Immature natural killer cell (primary cell): ENCODE data around the gene TMEM167A. TPM values are rescaled to one million over a fixed set of nuclear protein-coding genes. Genes with fewer than 3 reads are reported as not detected.
A peak's percentile ranks its signal among the peaks of the same experiment; 100 is the strongest.
"Not testable (repeated sequence)": the region's sequence is repeated elsewhere in the genome, so short reads cannot be mapped to it uniquely, and the experiment has no call there.

ENCODE experiments used
- DNase-seq, 3 donors: peaks; one replicate each; pipeline ENCODE4 v3.0.0; 2022; ENCODE audit warnings: mixed read lengths in 1 of 3
- H3K27ac Mint-ChIP-seq, 6 donors: one replicate each; pipeline ENCODE4 v1.8.0; 2020; ENCODE audit warnings: mixed read lengths in 6 of 6, mild to moderate bottlenecking in 5 of 6, inconsistent platforms in 4 of 6, moderate library complexity in 3 of 6
- H3K27me3 Mint-ChIP-seq, 3 donors: one replicate each; pipeline ENCODE4 v1.8.0; 2020 to 2021; ENCODE audit warnings: low read depth in 3 of 3, mild to moderate bottlenecking in 3 of 3, mixed read lengths in 3 of 3, moderate library complexity in 3 of 3, inconsistent platforms in 1 of 3
- H3K36me3 Mint-ChIP-seq, 3 donors: one replicate each; pipeline ENCODE4 v1.8.0; 2020; ENCODE audit warnings: mixed read lengths in 3 of 3, inconsistent platforms in 2 of 3, mild to moderate bottlenecking in 2 of 3
- H3K4me1 Mint-ChIP-seq, 2 donors: one replicate each; pipeline ENCODE4 v1.8.0; 2020; ENCODE audit warnings: inconsistent platforms in 2 of 2, mild to moderate bottlenecking in 2 of 2, mixed read lengths in 2 of 2, moderate library complexity in 1 of 2
- H3K4me3 Mint-ChIP-seq, 5 donors: one replicate each; pipeline ENCODE4 v1.8.0; 2020; ENCODE audit warnings: mild to moderate bottlenecking in 5 of 5, mixed read lengths in 5 of 5, inconsistent platforms in 3 of 5, moderate library complexity in 3 of 5
- H3K9me3 Mint-ChIP-seq, 6 donors: one replicate each; pipeline ENCODE4 v1.8.0; 2020; ENCODE audit warnings: mild to moderate bottlenecking in 6 of 6, mixed read lengths in 6 of 6, inconsistent platforms in 4 of 6, moderate library complexity in 3 of 6
- polyA plus RNA-seq, 3 donors: library from polyadenylated mRNA; unstranded; fragments of 300-500 nt; fragmentation: Illumina TruSeq; gene quantifications; one replicate each; pipeline ENCODE4 v1.2.3, GENCODE V29; 2021

Gene TMEM167A
- polyA plus RNA-seq, 3 donors from 2014 or later: 55.9 to 99.1 (median 67.2) TPM

- peaks cover 0 to 1% (median 0%) of the 10 kb centered on the region in 3 donors for H3K27me3 Mint-ChIP-seq
- DNase-seq: no peak
- H3K27ac Mint-ChIP-seq: peak overlapping the region in 4 of 6 donors; percentile 12 to 67 (median 32)
- H3K36me3 Mint-ChIP-seq: peaks cover 0 to 5% (median 0%) of the 10 kb centered on the region in 3 donors
- H3K9me3 Mint-ChIP-seq: no peaks in the 10 kb centered on the region
- H3K4me3 Mint-ChIP-seq: peak overlapping the region in 4 of 5 donors; percentile 3 to 30 (median 10)
- peaks cover 73 to 93% of the 10 kb centered on the region in 2 donors for H3K4me1 Mint-ChIP-seq
Observed at GRCh38 chr5:83071286-83072051, 5.7 kb downstream of the TMEM167A start.

GRCh38 chr5:83069096-83069799, 7.9 kb downstream of the TMEM167A start:
- Mint-ChIP-seq H3K9me3 (no peaks in the 10 kb centered on the region), H3K4me3 (no peak overlapping the region), H3K27ac (no peak overlapping the region), H3K4me1 (peaks cover 64 to 90% of the 10 kb centered on the region in 2 donors), H3K27me3 (peaks cover 0 to 1% (median 0%) of the 10 kb centered on the region in 3 donors), H3K36me3 (peaks cover 0 to 5% (median 3%) of the 10 kb centered on the region in 3 donors)
- no peak for DNase-seq

GRCh38 chr5:83067377-83067776, 9.8 kb downstream of the TMEM167A start:
- peaks cover 48 to 80% of the 10 kb centered on the region in 2 donors for H3K4me1 Mint-ChIP-seq
- H3K36me3 Mint-ChIP-seq, H3K9me3 Mint-ChIP-seq: not testable (repeated sequence)

GRCh38 chr5:83066548-83067110, 10.6 kb downstream of the TMEM167A start:
- Mint-ChIP-seq H3K4me1 (peaks cover 41 to 73% of the 10 kb centered on the region in 2 donors), H3K36me3 (peaks cover 0 to 4% (median 1%) of the 10 kb centered on the region in 3 donors), H3K27me3 (no peaks in the 10 kb centered on the region), H3K4me3 (no peak overlapping the region), H3K27ac (peak overlapping the region in 1 of 6 donors; percentile 51), H3K9me3 (no peaks in the 10 kb centered on the region)
- DNase-seq: no peak

More at GRCh38 chr5:83067377-83067776, 9.8 kb downstream of the TMEM167A start:
- DNase-seq, H3K4me3 Mint-ChIP-seq, H3K27me3 Mint-ChIP-seq, H3K27ac Mint-ChIP-seq: not testable (repeated sequence)

GRCh38 chr5:83059341-83059740, 17.9 kb downstream of the TMEM167A start:
- Mint-ChIP-seq H3K36me3 (peaks cover 4 to 11% (median 9%) of the 10 kb centered on the region in 3 donors), H3K4me1 (peaks cover 31 to 56% of the 10 kb centered on the region in 2 donors), H3K27ac (peak overlapping the region in 4 of 6 donors; percentile 27 to 59 (median 54)), H3K9me3 (no peaks in the 10 kb centered on the region), H3K4me3 (peak overlapping the region in 3 of 5 donors; percentile 11 to 46 (median 17)), H3K27me3 (no peaks in the 10 kb centered on the region)
- DNase-seq: no peak

- Mint-ChIP-seq H3K27ac (peak overlapping the region in 5 of 6 donors; percentile 27 to 77 (median 56)), H3K4me3 (peak overlapping the region in 2 of 5 donors; percentile 17 to 41), H3K4me1 (peaks cover 28 to 52% of the 10 kb centered on the region in 2 donors), H3K27me3 (no peaks in the 10 kb centered on the region), H3K9me3 (no peaks in the 10 kb centered on the region), H3K36me3 (peaks cover 4 to 17% (median 10%) of the 10 kb centered on the region in 3 donors)
- DNase-seq: no peak
Observed at GRCh38 chr5:83058726-83059125, 18.5 kb downstream of the TMEM167A start.

- no peak overlapping the region for H3K4me3 Mint-ChIP-seq
- peaks cover 28 to 46% of the 10 kb centered on the region in 2 donors for H3K4me1 Mint-ChIP-seq
- no peak for DNase-seq
- H3K27me3 Mint-ChIP-seq: no peaks in the 10 kb centered on the region
- H3K9me3 Mint-ChIP-seq: no peaks in the 10 kb centered on the region
- peaks cover 4 to 17% (median 11%) of the 10 kb centered on the region in 3 donors for H3K36me3 Mint-ChIP-seq
- H3K27ac Mint-ChIP-seq: no peak overlapping the region
Observed at GRCh38 chr5:83055166-83055565, 22.0 kb downstream of the TMEM167A start.

- H3K4me3 Mint-ChIP-seq: no peak overlapping the region
- DNase-seq: no peak
- peaks cover 1 to 16% (median 14%) of the 10 kb centered on the region in 3 donors for H3K36me3 Mint-ChIP-seq
- peaks cover 1 to 9% of the 10 kb centered on the region in 2 donors for H3K4me1 Mint-ChIP-seq
- H3K27ac Mint-ChIP-seq: peak overlapping the region in 1 of 6 donors; percentile 48
- H3K27me3 Mint-ChIP-seq: no peaks in the 10 kb centered on the region
- H3K9me3 Mint-ChIP-seq: no peaks in the 10 kb centered on the region
Observed at GRCh38 chr5:83050723-83051340, 26.4 kb downstream of the TMEM167A start.

- peaks cover 0 to 16% (median 12%) of the 10 kb centered on the region in 3 donors for H3K36me3 Mint-ChIP-seq
- H3K27ac Mint-ChIP-seq: no peak overlapping the region
- DNase-seq: no peak
- H3K4me1 Mint-ChIP-seq: no peaks in the 10 kb centered on the region
- H3K9me3 Mint-ChIP-seq: no peaks in the 10 kb centered on the region
- H3K4me3 Mint-ChIP-seq: no peak overlapping the region
- H3K27me3 Mint-ChIP-seq: no peaks in the 10 kb centered on the region
Observed at GRCh38 chr5:83049370-83049885, 27.8 kb downstream of the TMEM167A start.

GRCh38 chr5:83048811-83049210, 28.4 kb downstream of the TMEM167A start:
- Mint-ChIP-seq H3K27ac (no peak overlapping the region), H3K4me3 (no peak overlapping the region)

GRCh38 chr5:83048277-83048676, 28.9 kb downstream of the TMEM167A start:
- peaks cover 0 to 2% (median 0%) of the 10 kb centered on the region in 6 donors for H3K9me3 Mint-ChIP-seq
- peaks cover 0 to 17% (median 13%) of the 10 kb centered on the region in 3 donors for H3K36me3 Mint-ChIP-seq
- no peak overlapping the region for H3K27ac Mint-ChIP-seq
- H3K27me3 Mint-ChIP-seq: no peaks in the 10 kb centered on the region
- no peak overlapping the region for H3K4me3 Mint-ChIP-seq
- no peaks in the 10 kb centered on the region for H3K4me1 Mint-ChIP-seq
- DNase-seq: no peak

More at GRCh38 chr5:83048811-83049210, 28.4 kb downstream of the TMEM167A start:
- DNase-seq: no peak
- no peaks in the 10 kb centered on the region for H3K27me3 Mint-ChIP-seq
- no peaks in the 10 kb centered on the region for H3K4me1 Mint-ChIP-seq
- peaks cover 0 to under 1% (median 0%) of the 10 kb centered on the region in 6 donors for H3K9me3 Mint-ChIP-seq
- peaks cover 0 to 13% (median 10%) of the 10 kb centered on the region in 3 donors for H3K36me3 Mint-ChIP-seq

- H3K4me1 Mint-ChIP-seq: no peaks in the 10 kb centered on the region
- no peak for DNase-seq
- peaks cover 0 to 16% (median 12%) of the 10 kb centered on the region in 3 donors for H3K36me3 Mint-ChIP-seq
- no peak overlapping the region for H3K27ac Mint-ChIP-seq
- H3K4me3 Mint-ChIP-seq: no peak overlapping the region
- H3K9me3 Mint-ChIP-seq: peaks cover 0 to 2% (median 0%) of the 10 kb centered on the region in 6 donors
- H3K27me3 Mint-ChIP-seq: peaks cover 0 to 3% (median 0%) of the 10 kb centered on the region in 3 donors
Observed at GRCh38 chr5:83044926-83045325, 32.3 kb downstream of the TMEM167A start.

- Mint-ChIP-seq H3K4me3 (no peak overlapping the region), H3K36me3 (peaks cover 0 to 14% (median 13%) of the 10 kb centered on the region in 3 donors), H3K4me1 (no peaks in the 10 kb centered on the region), H3K9me3 (peaks cover 0 to 2% (median 0%) of the 10 kb centered on the region in 6 donors), H3K27me3 (peaks cover 0 to 3% (median 2%) of the 10 kb centered on the region in 3 donors), H3K27ac (no peak overlapping the region)
- DNase-seq: no peak
Observed at GRCh38 chr5:83042507-83042906, 34.7 kb downstream of the TMEM167A start.
